Bone marrow (tissue), 2 donors: ENCODE data around the gene SGCA.

ENCODE experiments used
- DNase-seq, 2 donors: peaks; one replicate each; lab custom pipeline; 2025; lab: John Stamatoyannopoulos, UW

Gene SGCA

GRCh38 chr17:50192618-50193291 is 26.9 kb downstream of the SGCA start:
- DNase-seq: no peak

GRCh38 chr17:50194140-50194933 is 28.5 kb downstream of the SGCA start:
- no peak for DNase-seq

- DNase-seq: no peak
Measured at GRCh38 chr17:50194934-50195865, 29.4 kb downstream of the SGCA start.

GRCh38 chr17:50196036-50196435 is 30.2 kb downstream of the SGCA start:
- no peak for DNase-seq

- DNase-seq: no peak
Measured at GRCh38 chr17:50196826-50197225, 31.0 kb downstream of the SGCA start.

- peak; percentile 16 to 48 for DNase-seq
Measured at GRCh38 chr17:50198026-50198669, 32.3 kb downstream of the SGCA start.

- no peak for DNase-seq
Measured at GRCh38 chr17:50199211-50199802, 33.5 kb downstream of the SGCA start.

- no peak for DNase-seq
Measured at GRCh38 chr17:50199803-50200456, 34.1 kb downstream of the SGCA start.

- DNase-seq: peak; percentile 64 to 76
Measured at GRCh38 chr17:50200457-50201275, 34.9 kb downstream of the SGCA start.

- DNase-seq: no peak
Measured at GRCh38 chr17:50201276-50201854, 35.6 kb downstream of the SGCA start, which contains the start of gene COL1A1. Gene COL1A1 (minus strand): TSS chr17:50201631. CDS start chr17:50201513, 118 bp downstream.

GRCh38 chr17:50203086-50203485 is 37.3 kb downstream of the SGCA start:
- DNase-seq: no peak

- no peak for DNase-seq
Measured at GRCh38 chr17:50203604-50204345, 38.0 kb downstream of the SGCA start.

- DNase-seq: no peak
Measured at GRCh38 chr17:50204431-50204830, 38.6 kb downstream of the SGCA start.

- DNase-seq: no peak
Measured at GRCh38 chr17:50205111-50205962, 39.5 kb downstream of the SGCA start.

GRCh38 chr17:50205963-50206505 is 40.2 kb downstream of the SGCA start:
- DNase-seq: no peak

- no peak for DNase-seq
Measured at GRCh38 chr17:50206604-50207293, 40.9 kb downstream of the SGCA start.

GRCh38 chr17:50207315-50207714 is 41.5 kb downstream of the SGCA start:
- DNase-seq: no peak
